Measurements from ENCODE around the gene ZNF652.

ZNF652 gene

GRCh38 chr17:49403514-49404289, 41.7 kb upstream of the ZNF652 start:
- peaks cover 61% of the 10 kb centered on the region for H3K36me3 ChIP-seq (ENCODE audit: control insufficient read depth, low read length)
- H3K27ac ChIP-seq (ENCODE audit: low read depth, low read length): no peak overlapping the region

GRCh38 chr17:49402706-49403105, 40.7 kb upstream of the ZNF652 start:
- no peak overlapping the region for H3K27ac ChIP-seq (ENCODE audit: low read depth, low read length)
- H4K20me1 ChIP-seq (ENCODE audit: control insufficient read depth, insufficient read depth, low read depth, low read length): peaks cover 5% of the 10 kb centered on the region; the same call in 1 of the 2 replicates
- H3K9me3 ChIP-seq (ENCODE audit: control insufficient read depth, insufficient read depth, low read length): no peaks in the 10 kb centered on the region
- peaks cover 51% of the 10 kb centered on the region for H3K36me3 ChIP-seq (ENCODE audit: control insufficient read depth, low read length)
- no peaks in the 10 kb centered on the region for H3K9me2 ChIP-seq (replicated peaks; ENCODE audit: control insufficient read depth, low read length)
- H3K4me3 ChIP-seq (ENCODE audit: low read length): no peak overlapping the region
- no peaks in the 10 kb centered on the region; the same call in 1 of the 2 replicates for H3F3A ChIP-seq (ENCODE audit: control insufficient read depth, insufficient read depth)
- no peaks in the 10 kb centered on the region for H3K27me3 ChIP-seq (ENCODE audit: control insufficient read depth, low read length)
- peaks cover 6% of the 10 kb centered on the region; the same call in 1 of the 2 replicates for H3K79me2 ChIP-seq (ENCODE audit: control insufficient read depth, low read length)
- no peak overlapping the region for H3K4me2 ChIP-seq (ENCODE audit: low read length)
- H3K4me1 ChIP-seq (ENCODE audit: control insufficient read depth, low read length): peaks cover 5% of the 10 kb centered on the region; the same call in 1 of the 2 replicates
- TF ChIP-seq EZH2phosphoT487 (IDR thresholded peaks at IDR 0.05; ENCODE audit: borderline replicate concordance, low read length): no peak

More at GRCh38 chr17:49403514-49404289, 41.7 kb upstream of the ZNF652 start:
- Histone ChIP-seq H3K9me3 (ENCODE audit: control insufficient read depth, insufficient read depth, low read length) (no peaks in the 10 kb centered on the region), H3K9me2 (replicated peaks; ENCODE audit: control insufficient read depth, low read length) (no peaks in the 10 kb centered on the region), H3K4me2 (ENCODE audit: low read length) (no peak overlapping the region), H3F3A (ENCODE audit: control insufficient read depth, insufficient read depth) (peaks cover 6% of the 10 kb centered on the region), H4K20me1 (ENCODE audit: control insufficient read depth, insufficient read depth, low read depth, low read length) (peaks cover 5% of the 10 kb centered on the region; the same call in 1 of the 2 replicates), H3K79me2 (ENCODE audit: control insufficient read depth, low read length) (peaks cover 6% of the 10 kb centered on the region; the same call in 1 of the 2 replicates), H3K4me3 (ENCODE audit: low read length) (no peak overlapping the region), H3K4me1 (ENCODE audit: control insufficient read depth, low read length) (peaks cover 11% of the 10 kb centered on the region; the same call in 1 of the 2 replicates), H3K27me3 (ENCODE audit: control insufficient read depth, low read length) (no peaks in the 10 kb centered on the region)
- no peak for TF ChIP-seq CTCF (IDR thresholded peaks at IDR 0.05; ENCODE audit: low read depth, low read length, poor library complexity, severe bottlenecking)
- no peak for TF ChIP-seq EZH2phosphoT487 (IDR thresholded peaks at IDR 0.05; ENCODE audit: borderline replicate concordance, low read length)

GRCh38 chr17:49401971-49402611, 40.0 kb upstream of the ZNF652 start:
- Histone ChIP-seq H3K4me3 (ENCODE audit: low read length) (no peak overlapping the region), H4K20me1 (ENCODE audit: control insufficient read depth, insufficient read depth, low read depth, low read length) (0 out of 2 replicates have a peak, but pooled peaks cover 3% of the 10 kb centered on the region), H3K27me3 (ENCODE audit: control insufficient read depth, low read length) (no peaks in the 10 kb centered on the region), H3K9me3 (ENCODE audit: control insufficient read depth, insufficient read depth, low read length) (no peaks in the 10 kb centered on the region), H3K79me2 (ENCODE audit: control insufficient read depth, low read length) (peaks cover 3% of the 10 kb centered on the region; the same call in 1 of the 2 replicates), H3K4me2 (ENCODE audit: low read length) (no peak overlapping the region), H3K27ac (ENCODE audit: low read depth, low read length) (no peak overlapping the region), H3K9me2 (replicated peaks; ENCODE audit: control insufficient read depth, low read length) (no peaks in the 10 kb centered on the region), H3F3A (ENCODE audit: control insufficient read depth, insufficient read depth) (no peaks in the 10 kb centered on the region; the same call in 1 of the 2 replicates), H3K36me3 (ENCODE audit: control insufficient read depth, low read length) (peaks cover 45% of the 10 kb centered on the region), H3K4me1 (ENCODE audit: control insufficient read depth, low read length) (peaks cover 5% of the 10 kb centered on the region; the same call in 1 of the 2 replicates)
- no peak for TF ChIP-seq EZH2phosphoT487 (IDR thresholded peaks at IDR 0.05; ENCODE audit: borderline replicate concordance, low read length)
- TF ChIP-seq CTCF (IDR thresholded peaks at IDR 0.05; ENCODE audit: low read depth, low read length, poor library complexity, severe bottlenecking): no peak
